GM12878 (cell line): ENCODE data around the gene MCFD2. TPM values are rescaled to one million over a fixed set of nuclear protein-coding genes. Genes with fewer than 3 reads are reported as not detected.

Experiments used
- ATAC-seq: fragments of 200-7000 bp; cut with Tn5 transposase; 3 replicates; pipeline ENCODE4 v1.9.1; 2020; ENCODE audit warnings: mild to moderate bottlenecking, moderate library complexity
- BruUV-seq: library from RNA; stranded (reverse); fragments of 400-500 nt; replicated peaks from 2 replicates; lab custom pipeline; 2021; lab: Mats Ljungman, UMichigan
- CTCF ChIA-PET: fragments of 300-600 bp; sonication (Branson Sonifier 250); formaldehyde crosslinking; extraction: SDS; loops from one replicate; lab custom pipeline; 2021; ENCODE audit warnings: inconsistent platforms; lab: Yijun Ruan, JAX
- POLR2A ChIA-PET: fragments of 350-600 bp; formaldehyde crosslinking; extraction: SDS; loops from one replicate; lab custom pipeline; 2021; ENCODE audit warnings: inconsistent platforms; lab: Charles Lee
- RAD21 ChIA-PET: fragments of 300-600 bp; sonication (Branson Sonifier 250); formaldehyde crosslinking; loops from one replicate; lab custom pipeline; 2023; ENCODE audit warnings: antibody characterized with exemption; ENCODE audit not compliant: unreplicated experiment; lab: Charles Lee
- SMC1A ChIA-PET: fragments of 300-600 bp; sonication (Branson Sonifier 250); formaldehyde crosslinking; loops from one replicate; lab custom pipeline; 2023; ENCODE audit not compliant: unreplicated experiment, uncharacterized antibody; lab: Charles Lee
- DNase-seq: peaks from one replicate; pipeline ENCODE4 v3.0.0-alpha.2; 2011; ENCODE audit warnings: low read depth, low spot score
- FAIRE-seq: peaks from 3 replicates; lab custom pipeline; 2011; peaks lifted over from hg19 to GRCh38; lab: Jason Lieb, UNC
- H2AFZ ChIP-seq: 2 replicates; pipeline ENCODE4 v1.6.0; 2011; ENCODE audit warnings: low read depth, low read length, control low read depth; ENCODE audit not compliant: control insufficient read depth
- H3K27ac ChIP-seq: 2 replicates; pipeline ENCODE4 v1.5.1; 2011; ENCODE audit warnings: control low read depth; ENCODE audit not compliant: control insufficient read depth, insufficient read depth
- H3K27me3 ChIP-seq, 2 experiments: replicated peaks in 1 of 2; 2 replicates each; pipeline versions ENCODE4 v1.6.0 to v1.6.1; 2011; ENCODE audit warnings: low read length in 1 of 2; ENCODE audit not compliant: control insufficient read depth in 2 of 2, insufficient read depth in 2 of 2
- H3K36me3 ChIP-seq, 2 experiments: 2 replicates each; pipeline ENCODE4 v1.5.1; 2011; ENCODE audit warnings: low read length in 1 of 2; ENCODE audit not compliant: control insufficient read depth in 2 of 2, insufficient read depth in 2 of 2
- H3K4me1 ChIP-seq: 2 replicates; pipeline ENCODE4 v1.6.1; 2011; ENCODE audit warnings: mild to moderate bottlenecking, low read length, moderate library complexity, mixed read lengths; ENCODE audit not compliant: control insufficient read depth, insufficient read depth
- H3K4me2 ChIP-seq: 2 replicates; pipeline ENCODE4 v1.6.0; 2011; ENCODE audit warnings: control low read depth; ENCODE audit not compliant: control insufficient read depth, insufficient read depth
- H3K4me3 ChIP-seq: fragments of 200-600 bp; sonication (generic); 2 replicates; pipeline ENCODE4 v1.5.1; 2016
- H3K79me2 ChIP-seq: 2 replicates; pipeline ENCODE4 v1.6.0; 2011; ENCODE audit warnings: low read length; ENCODE audit not compliant: control insufficient read depth, insufficient read depth
- H3K9ac ChIP-seq: 2 replicates; pipeline ENCODE4 v1.8.0; 2011; ENCODE audit warnings: low read length, control low read depth, mixed read lengths; ENCODE audit not compliant: control insufficient read depth, insufficient read depth
- H3K9me3 ChIP-seq: replicated peaks from 3 replicates; pipeline ENCODE4 v1.5.1; 2011; ENCODE audit warnings: mild to moderate bottlenecking, low read length; ENCODE audit not compliant: control insufficient read depth, insufficient read depth
- H4K20me1 ChIP-seq: 2 replicates; pipeline ENCODE4 v1.6.0; 2011; ENCODE audit not compliant: control insufficient read depth, insufficient read depth
- BMI1 ChIP-seq: fragments of 450-650 bp; IDR thresholded peaks from 2 replicates; pipeline ENCODE4 v1.6.1; 2016; ENCODE audit warnings: mild to moderate bottlenecking, moderate library complexity, borderline replicate concordance
- EED ChIP-seq: sonication (generic); IDR thresholded peaks from 2 replicates; pipeline ENCODE4 v1.6.1; 2016; ENCODE audit warnings: antibody characterized with exemption, low read depth
- EGR1 ChIP-seq, 2 experiments: IDR thresholded peaks; 1 replicate in 1 of 2; 2 replicates in 1 of 2; pipeline ENCODE4 v1.6.1; 2011 to 2012; ENCODE audit warnings: low read depth in 2 of 2, low read length in 2 of 2, borderline replicate concordance in 1 of 2, mild to moderate bottlenecking in 1 of 2, moderate library complexity in 1 of 2
- IKZF2 ChIP-seq, 2 experiments: fragments of 450-650 bp; IDR thresholded peaks; 2 replicates each; pipeline ENCODE4 v1.6.1; 2017; ENCODE audit warnings: mild to moderate bottlenecking in 2 of 2, moderate library complexity in 2 of 2
- NFXL1 ChIP-seq: fragments of 450-650 bp; IDR thresholded peaks from 2 replicates; pipeline ENCODE4 v1.6.1; 2017; ENCODE audit warnings: antibody characterized with exemption, mild to moderate bottlenecking, borderline replicate concordance
- NFYA ChIP-seq: IDR thresholded peaks from 2 replicates; pipeline ENCODE4 v1.6.1; 2011; ENCODE audit warnings: low read depth, mild to moderate bottlenecking, low read length, improper control_type of control experiment, borderline replicate concordance
- NRF1 ChIP-seq: conservative IDR thresholded peaks from 2 replicates; pipeline ENCODE4 v1.6.1; 2011; ENCODE audit warnings: mild to moderate bottlenecking, low read depth, low read length, improper control_type of control experiment
- POU2F2 ChIP-seq: IDR thresholded peaks from 3 replicates; pipeline ENCODE4 v1.6.1; 2011; ENCODE audit warnings: low read depth, mild to moderate bottlenecking, low read length, borderline replicate concordance
- RELA ChIP-seq: fragments of 450-650 bp; IDR thresholded peaks from 2 replicates; pipeline ENCODE4 v1.8.0; 2014; ENCODE audit warnings: borderline replicate concordance; ENCODE audit not compliant: partially characterized antibody
- STAT1 ChIP-seq: fragments of 450-650 bp; conservative IDR thresholded peaks from 2 replicates; pipeline ENCODE4 v1.6.1; 2014; ENCODE audit warnings: antibody characterized with exemption, mild to moderate bottlenecking
- TCF7 ChIP-seq: IDR thresholded peaks from 2 replicates; pipeline ENCODE4 v1.6.1; 2014; ENCODE audit warnings: antibody characterized with exemption, borderline replicate concordance
- ZBTB11 ChIP-seq: fragments of 450-650 bp; formaldehyde crosslinking; IDR thresholded peaks from 2 replicates; pipeline ENCODE4 v1.5.0; 2022; ENCODE audit warnings: mild to moderate bottlenecking, missing genetic modification characterization
- ZBTB33 ChIP-seq: fragments of 450-650 bp; IDR thresholded peaks from 2 replicates; pipeline ENCODE4 v1.6.1; 2017; ENCODE audit warnings: mild to moderate bottlenecking
- ZNF207 ChIP-seq: fragments of 450-650 bp; IDR thresholded peaks from 2 replicates; pipeline ENCODE4 v1.6.1; 2014; ENCODE audit warnings: antibody characterized with exemption, mild to moderate bottlenecking, borderline replicate concordance
- ZSCAN29 ChIP-seq: fragments of 450-650 bp; IDR thresholded peaks from 2 replicates; pipeline ENCODE4 v1.6.1; 2017; ENCODE audit warnings: mild to moderate bottlenecking, moderate library complexity
- WGBS: methylation state at CpG from one replicate; pipeline ENCODE4 v1.1.6; 2016; ENCODE audit warnings: low lambda C conversion rate; ENCODE audit not compliant: insufficient replicate concordance, insufficient coverage; ENCODE audit errors: missing lambda C conversion rate; 5-methylcytosine and 5-hydroxymethylcytosine counted together
- in situ Hi-C: fragments of 300-500 bp; cut with MboI; formaldehyde crosslinking; loops from 9 replicates; pipeline ENCODE4 v1.14.3; 2018; ENCODE audit warnings: mixed read lengths
- intact Hi-C: fragments of 100-400 bp; cut with micrococcal nuclease; formaldehyde crosslinking; loops from one replicate; pipeline ENCODE4 v1.14.2; 2022; ENCODE audit not compliant: unreplicated experiment
- polyA plus RNA-seq, 11 experiments: library from polyadenylated mRNA; depleted of rRNA in 4 of 11; unstranded in 6 of 11; stranded (reverse) in 5 of 11; fragments of >200 nt; fragmentation: Nextera tagmentation in 4 of 11; fragmentation: Illumina TruSeq in 1 of 11; extraction: Ambion mirVana in 4 of 11; extraction: Trizol in 1 of 11; gene quantifications; 1 replicate in 1 of 11; 2 replicates in 10 of 11; pipeline versions ENCODE4 v1.2.1 to v1.2.3, GENCODE V29; 2011 to 2016; ENCODE audit warnings: inconsistent platforms in 2 of 11, missing spikeins in 2 of 11, low read depth in 1 of 11
- total RNA-seq, 4 experiments: library from RNA; depleted of rRNA in 3 of 4; stranded (reverse); fragments of >200 nt in 3 of 4; fragmentation: Illumina TruSeq in 1 of 4; extraction: Trizol in 1 of 4; gene quantifications; 2 replicates each; pipeline versions ENCODE4 v1.2.1 to v1.2.3, GENCODE V29; 2013 to 2021
- TF ChIP-seq, protein P1 (sequence below): IDR thresholded peaks from 2 replicates; pipeline ENCODE4 v1.6.1; 2012; ENCODE audit warnings: low read depth, low read length, improper control_type of control experiment

MCFD2 gene
- total and polyA plus RNA-seq, 10 of the 15 experiments (the other 5 are each of a cell fraction or from before 2014, with no cell fraction given), result 35.0 to 57.3 (median 40.3) TPM

GRCh38 chr2:46943881-46944798, 28.5 kb upstream of the MCFD2 start:
- BruUV-seq, result no TSS peak
- intact Hi-C loops (loop anchor here (2.0 kb wide), 1 partner anchor 367 kb away; no protein-coding TSS in a partner anchor), in situ Hi-C loops (no loop called here)
- Histone ChIP-seq H3K4me2 (peak overlapping the region; percentile 92), H3K4me3 (peak overlapping the region; percentile 83), H3K9ac (peak overlapping the region; percentile 84), H3K27me3 (no peaks in the 10 kb centered on the region), H4K20me1 (no peaks in the 10 kb centered on the region), H3K9me3 (no peaks in the 10 kb centered on the region), H3K79me2 (peaks cover 67% of the 10 kb centered on the region), H3K36me3 (no peaks in the 10 kb centered on the region; a peak in 1 of 4 replicates), H3K4me1 (peaks cover 28% of the 10 kb centered on the region), H3K27ac (peak overlapping the region; percentile 93), H2AFZ (peak overlapping the region; percentile 37)
- CTCF ChIA-PET, result interaction anchor here (1.1 to 2.0 kb wide), 3 partner anchors 9 to 379 kb away, joined by 4 to 7 read pairs (median 7); no protein-coding TSS in a partner anchor
- FAIRE-seq (peak; percentile 96), ATAC-seq (peak; percentile 69), DNase-seq (peak; percentile 84)
- RAD21 ChIA-PET, result interaction anchor here (0.6 to 3.3 kb wide), 10 partner anchors 26 to 379 kb away, joined by 3 to 12 read pairs (median 5); no protein-coding TSS in a partner anchor
- SMC1A ChIA-PET, result interaction anchor here (0.5 to 3.2 kb wide), 11 partner anchors 8 to 379 kb away, joined by 3 to 16 read pairs (median 3); no protein-coding TSS in a partner anchor
- POLR2A ChIA-PET, result interaction anchor here (0.6 to 3.1 kb wide), 12 partner anchors 9 to 839 kb away, joined by 3 to 8 read pairs (median 5); partner anchors contain the start of gene MSH6
- WGBS, result 19% methylated on average over 9 of the region's 9 CpGs
- TF ChIP-seq RELA (no peak), BMI1 (no peak), NFYA (no peak), TCF7 (peak; percentile 60), EGR1 (IDR thresholded peaks at IDR 0.05; ENCODE audit: borderline replicate concordance in 1 of 2, low read depth in 2 of 2, low read length in 2 of 2) (no peak), NFXL1 (no peak), NRF1 (no peak), ZSCAN29 (no peak), ZNF207 (no peak), ZBTB11 (CRISPR knock-in tag) (no peak), POU2F2 (0 out of 3 replicates have a peak, but pooled peaks have one; percentile 10), IKZF2 (IDR thresholded peaks at IDR 0.05) (peak in 1 of 2 experiments; percentile 65), STAT1 (no peak), ZBTB33 (no peak), EED (peak; percentile 80)
- TF ChIP-seq, protein P1, sequence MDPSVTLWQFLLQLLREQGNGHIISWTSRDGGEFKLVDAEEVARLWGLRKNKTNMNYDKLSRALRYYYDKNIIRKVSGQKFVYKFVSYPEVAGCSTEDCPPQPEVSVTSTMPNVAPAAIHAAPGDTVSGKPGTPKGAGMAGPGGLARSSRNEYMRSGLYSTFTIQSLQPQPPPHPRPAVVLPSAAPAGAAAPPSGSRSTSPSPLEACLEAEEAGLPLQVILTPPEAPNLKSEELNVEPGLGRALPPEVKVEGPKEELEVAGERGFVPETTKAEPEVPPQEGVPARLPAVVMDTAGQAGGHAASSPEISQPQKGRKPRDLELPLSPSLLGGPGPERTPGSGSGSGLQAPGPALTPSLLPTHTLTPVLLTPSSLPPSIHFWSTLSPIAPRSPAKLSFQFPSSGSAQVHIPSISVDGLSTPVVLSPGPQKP, result no peak
